ENCODE data around the gene CD209.

The CD209 gene

DNA sequence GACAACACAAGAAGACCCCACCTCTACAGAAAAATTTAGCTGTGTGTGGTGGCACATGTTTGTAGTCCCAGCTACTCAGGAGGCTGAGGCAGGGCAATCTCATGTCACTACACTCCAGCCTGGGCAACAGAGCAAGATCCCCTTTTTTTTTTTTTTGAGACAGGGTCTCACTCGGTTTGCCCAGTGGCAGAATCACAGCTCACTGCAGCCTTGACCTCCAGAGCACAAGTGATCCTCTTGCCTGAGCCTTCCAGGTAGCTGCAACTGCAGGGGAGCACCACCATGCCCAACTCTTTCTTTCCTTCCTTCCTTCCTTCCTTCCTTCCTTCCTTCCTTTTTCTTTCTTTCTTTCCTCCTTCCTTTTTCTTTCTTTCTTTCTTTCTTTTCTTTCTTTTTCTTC is 11.2 kb downstream of the CD209 start:
- DNase-seq, result no peak

DNA sequence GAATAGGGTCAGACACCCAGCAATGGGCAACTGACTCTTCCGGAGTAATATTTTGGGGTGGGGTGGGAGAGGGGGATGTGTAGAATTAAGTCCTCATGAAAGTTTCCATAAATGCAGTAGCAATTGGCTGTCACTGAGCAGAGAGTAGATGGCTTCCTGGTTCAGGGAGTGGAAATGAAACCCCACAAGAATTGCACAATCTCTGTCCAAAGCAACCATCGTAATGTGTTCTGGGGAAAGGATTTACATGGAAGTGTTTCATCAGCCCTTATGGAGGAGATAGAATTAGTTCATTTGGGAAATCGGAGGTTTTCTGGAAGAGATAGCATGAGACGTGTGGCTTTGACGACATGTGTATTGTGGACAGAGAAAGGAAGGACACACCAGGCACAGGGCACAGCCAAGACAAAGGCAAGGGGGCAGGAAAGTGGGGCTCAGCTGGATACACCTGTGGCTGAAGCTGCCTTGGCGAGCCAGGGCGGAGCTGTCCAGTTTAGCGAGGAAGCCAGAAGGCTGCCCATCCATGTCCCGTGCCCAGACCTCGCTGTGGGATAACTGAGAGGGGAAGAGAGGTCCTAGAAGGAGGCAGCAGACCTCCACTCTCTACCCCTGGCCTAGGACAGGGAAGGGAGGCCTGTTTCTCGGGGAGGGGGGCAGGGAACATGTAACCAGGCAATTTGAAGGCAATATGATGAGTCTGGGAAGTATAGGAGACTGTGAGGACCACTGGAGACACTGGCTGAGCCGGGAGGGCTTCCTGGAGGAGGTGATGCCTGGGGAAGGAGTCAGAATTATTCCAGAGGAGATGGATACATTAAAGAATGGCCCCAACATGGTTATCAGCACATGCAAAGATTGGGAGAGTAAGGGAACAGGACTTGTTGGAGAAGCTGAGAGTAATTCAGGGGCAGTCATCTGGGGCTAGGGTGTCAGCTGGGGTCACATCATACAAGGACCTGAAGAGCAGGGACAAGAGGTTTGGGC is 12.8 kb downstream of the CD209 start:
- no peak for DNase-seq

DNA sequence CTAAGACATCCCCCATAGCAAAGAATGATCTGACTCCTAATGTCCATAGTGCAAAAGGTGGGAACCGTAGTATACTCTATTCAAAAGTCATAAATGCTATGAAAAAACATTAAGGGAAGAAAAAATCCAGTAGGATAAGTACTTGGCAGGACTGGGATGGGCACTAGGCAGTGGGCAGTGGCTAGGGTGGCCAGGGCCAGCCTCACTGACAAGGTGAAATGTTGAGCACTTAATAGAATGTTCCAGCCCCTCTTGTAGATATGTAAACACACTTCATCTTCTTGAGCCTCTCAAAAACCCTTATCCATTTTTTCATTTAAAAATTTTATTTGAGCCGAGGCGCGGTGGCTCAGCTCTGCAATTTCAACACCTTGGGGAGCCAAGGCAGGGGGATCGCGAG is 14.0 kb downstream of the CD209 start:
- no peak for DNase-seq

DNA sequence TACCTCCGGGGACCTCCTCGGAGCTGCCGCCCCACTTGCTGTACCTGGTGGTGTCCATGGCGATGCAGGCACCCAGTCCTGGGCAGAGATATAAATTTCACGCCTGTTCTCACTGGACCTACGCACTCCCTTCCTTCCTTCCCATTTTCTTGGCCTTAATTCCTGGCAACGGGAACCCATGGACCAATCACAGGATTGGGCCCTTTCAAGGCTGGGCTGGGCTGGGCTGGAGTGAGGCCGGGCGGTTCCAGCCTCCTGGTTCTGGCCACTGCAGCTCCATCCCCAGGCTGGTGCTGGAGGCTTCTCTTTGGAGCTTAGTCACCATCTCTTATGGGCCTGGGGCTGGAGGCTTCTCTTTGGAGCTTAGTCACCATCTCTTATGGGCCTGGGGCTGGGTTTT is 15.3 kb downstream of the CD209 start, which contains the start of gene CLEC4G:
CLEC4G (minus strand) TSS at position 66 of the 400 bp plus-strand sequence; CDS start at position 58, 8 bp downstream.
- DNase-seq, result no peak

DNA sequence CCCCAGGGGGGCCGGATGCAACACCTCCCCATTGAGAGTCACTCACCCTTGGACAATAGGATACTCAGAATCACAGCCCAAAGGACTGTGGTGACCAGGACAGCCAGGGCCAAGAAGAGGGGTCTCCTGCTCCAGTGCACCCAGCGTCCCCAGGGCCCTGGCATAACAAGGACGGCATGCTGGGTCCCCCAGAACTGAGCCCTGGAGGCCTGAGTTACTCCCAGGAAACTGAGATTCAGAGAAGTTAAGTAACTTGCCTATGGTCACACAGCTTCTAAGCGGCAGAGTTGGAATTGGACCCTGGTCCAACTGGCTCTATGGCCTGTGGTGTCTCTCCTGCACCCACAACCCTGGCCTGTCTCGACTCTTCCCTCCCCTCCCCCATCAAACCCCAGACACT is 15.7 kb downstream of the CD209 start:
- DNase-seq, result no peak

DNA sequence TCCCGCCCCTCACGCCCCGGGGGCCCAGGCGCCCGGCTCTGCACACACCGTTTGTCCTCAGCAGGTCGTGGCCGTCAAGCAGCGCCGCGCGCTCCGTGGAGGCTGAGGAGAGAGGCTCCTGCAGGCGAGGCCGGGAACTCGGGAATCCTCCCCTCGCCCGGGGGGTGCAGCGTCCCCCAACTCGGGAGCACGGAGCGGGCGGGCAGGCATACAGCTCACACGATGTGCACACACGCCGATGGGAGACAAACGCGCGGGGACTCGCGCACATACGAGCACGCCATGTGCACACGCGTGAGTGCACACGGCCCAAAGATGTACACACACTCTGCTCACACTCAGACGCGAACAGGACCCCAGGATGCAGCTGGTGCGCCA is 16.1 kb downstream of the CD209 start:
- DNase-seq, result no peak

DNA sequence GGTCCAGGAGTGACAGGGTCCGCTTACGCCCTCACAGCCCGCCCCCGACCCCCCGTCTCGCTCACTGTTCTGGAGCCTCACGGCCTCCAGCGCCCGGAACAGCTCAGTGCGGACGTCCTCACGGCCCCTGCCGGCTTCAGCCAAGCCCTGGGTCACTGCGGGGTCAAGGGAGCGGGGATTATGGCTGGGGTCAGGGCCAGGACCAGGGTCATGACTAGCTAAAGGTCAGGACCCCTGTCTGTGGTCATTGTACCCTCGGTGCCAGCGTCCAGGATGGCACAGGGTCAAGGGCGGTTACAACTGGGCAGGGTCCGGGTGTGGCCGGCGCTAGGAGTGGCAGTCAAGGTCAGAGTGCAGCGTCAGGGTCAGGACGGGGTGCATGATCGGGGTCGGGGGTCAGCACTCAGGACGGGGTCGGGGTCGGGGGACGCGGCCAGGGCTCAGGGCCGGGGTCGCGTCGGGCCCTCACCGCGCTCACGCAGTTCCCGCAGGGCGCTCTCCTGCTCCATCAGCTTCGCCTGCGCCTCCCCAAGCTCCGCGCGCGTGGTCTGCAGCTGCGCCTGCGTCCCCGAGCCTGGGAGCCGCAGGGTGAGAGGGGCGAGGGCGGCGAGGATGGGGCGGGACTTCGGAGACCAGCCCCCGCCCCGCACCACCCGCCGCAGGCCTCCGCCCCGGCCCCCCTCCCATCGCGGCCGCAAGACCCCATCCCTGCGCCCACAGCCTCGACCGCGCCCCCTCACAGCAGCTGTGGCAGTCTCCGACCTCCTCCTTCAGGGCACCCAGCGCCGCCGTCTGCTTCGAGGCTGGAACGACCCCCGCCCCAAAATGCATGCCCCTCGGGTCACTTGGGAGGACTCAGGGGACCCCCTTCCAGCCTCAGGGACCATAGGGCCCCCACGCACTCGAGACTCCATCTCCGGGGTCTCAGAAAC is 16.8 kb downstream of the CD209 start:
- DNase-seq, result no peak

DNA sequence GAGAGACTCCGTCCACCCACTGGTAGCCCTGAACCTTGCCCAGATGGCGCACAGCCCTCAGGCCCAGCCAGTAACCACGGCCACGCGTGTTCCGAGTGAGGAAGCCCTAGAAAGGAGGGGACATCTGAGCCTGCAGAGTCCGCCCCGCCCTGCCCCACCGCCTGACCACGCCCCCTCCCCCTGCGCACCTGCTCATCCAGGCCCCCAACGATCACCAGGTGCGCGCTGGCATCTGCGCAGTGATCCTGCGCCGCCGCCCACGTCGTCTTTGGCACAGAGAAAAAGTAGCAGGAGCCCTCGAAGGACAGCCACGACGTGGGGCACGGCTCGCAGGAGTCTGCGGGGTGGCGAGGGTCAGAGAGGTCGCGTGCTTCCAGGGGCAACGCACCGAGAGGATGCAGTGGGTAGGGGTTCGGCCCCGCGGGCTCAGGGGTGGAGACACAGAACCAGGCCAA is 17.5 kb downstream of the CD209 start:
- no peak for DNase-seq

DNA sequence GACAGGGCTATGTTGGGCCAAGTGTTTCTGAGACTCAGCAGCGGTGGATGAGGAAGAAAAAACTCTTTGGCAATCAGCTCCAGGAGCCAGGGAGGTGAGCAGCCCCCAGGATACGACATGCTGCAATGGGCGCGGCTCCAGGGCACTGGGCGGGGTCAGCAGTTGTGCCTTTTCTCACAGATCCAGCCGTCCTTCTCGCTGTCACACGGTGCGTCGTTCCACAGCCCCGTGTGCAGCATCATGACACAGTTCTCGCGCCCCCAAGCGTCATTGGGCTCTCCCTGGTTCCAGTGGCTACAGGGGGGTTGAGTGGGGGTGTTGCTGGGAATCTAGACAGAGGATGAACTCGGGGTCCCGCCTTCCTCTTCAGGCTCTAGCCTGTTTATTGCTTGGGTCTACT is 18.1 kb downstream of the CD209 start:
- no peak for DNase-seq

DNA sequence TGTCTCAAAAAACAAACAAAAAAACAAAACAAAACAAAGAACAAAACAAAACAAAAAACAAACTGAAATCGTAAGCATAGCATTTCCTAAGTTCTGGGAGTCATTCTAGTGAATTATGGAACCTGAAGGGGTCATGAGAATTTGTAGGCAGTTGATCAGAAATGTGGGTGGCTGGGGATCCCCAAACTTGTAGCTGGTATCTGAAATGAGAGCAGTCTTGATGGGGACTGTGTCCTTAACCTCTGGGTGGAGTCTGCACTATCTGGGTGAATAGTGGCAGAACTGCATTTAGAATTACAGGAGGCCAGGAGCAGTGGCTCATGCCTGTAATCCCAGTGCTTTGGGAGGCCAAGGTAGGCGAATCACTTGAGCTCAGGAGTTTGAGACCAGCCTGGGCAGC is 21.5 kb downstream of the CD209 start:
- no peak for DNase-seq

DNA sequence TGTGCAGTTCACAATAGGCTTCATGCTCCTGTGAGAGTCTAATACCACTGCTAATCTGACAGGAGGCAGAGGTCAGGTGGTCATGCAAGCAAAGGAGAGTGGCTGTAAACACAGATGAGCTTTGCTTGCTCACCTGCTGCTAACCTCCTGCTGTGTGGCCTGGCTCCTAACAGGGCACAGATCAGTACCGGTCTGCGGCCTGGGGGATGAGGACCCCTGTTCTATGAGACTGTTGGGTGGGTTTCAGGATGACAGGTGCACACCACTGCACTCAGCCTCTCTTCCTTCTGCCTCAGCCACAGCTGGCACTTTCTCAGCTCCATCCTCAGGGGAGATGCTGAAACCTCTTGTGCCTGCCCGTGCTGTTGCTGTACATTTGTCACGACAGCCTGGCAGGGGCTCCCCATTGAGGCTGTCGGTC is 25.1 kb downstream of the CD209 start:
- no peak for DNase-seq

DNA sequence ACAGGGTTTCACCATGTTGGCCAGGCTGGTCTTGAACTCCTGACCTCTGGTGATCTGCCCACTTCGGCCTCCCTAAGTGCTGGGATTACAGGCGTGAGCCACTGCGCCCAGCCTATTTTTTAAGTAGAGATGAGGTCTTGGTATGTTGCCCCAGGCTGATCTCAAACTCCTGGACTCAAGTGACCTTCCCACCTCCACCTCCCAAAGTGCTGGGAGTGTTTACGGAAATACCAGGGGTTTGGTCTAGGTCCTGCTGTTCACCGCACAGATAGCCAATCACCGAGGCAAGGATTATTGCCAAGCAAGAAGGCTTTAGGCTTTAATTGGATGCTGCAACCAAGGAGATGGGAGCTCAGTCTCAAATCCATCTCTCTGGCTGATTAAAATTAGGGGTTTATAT is 27.0 kb downstream of the CD209 start:
- no peak for DNase-seq

DNA sequence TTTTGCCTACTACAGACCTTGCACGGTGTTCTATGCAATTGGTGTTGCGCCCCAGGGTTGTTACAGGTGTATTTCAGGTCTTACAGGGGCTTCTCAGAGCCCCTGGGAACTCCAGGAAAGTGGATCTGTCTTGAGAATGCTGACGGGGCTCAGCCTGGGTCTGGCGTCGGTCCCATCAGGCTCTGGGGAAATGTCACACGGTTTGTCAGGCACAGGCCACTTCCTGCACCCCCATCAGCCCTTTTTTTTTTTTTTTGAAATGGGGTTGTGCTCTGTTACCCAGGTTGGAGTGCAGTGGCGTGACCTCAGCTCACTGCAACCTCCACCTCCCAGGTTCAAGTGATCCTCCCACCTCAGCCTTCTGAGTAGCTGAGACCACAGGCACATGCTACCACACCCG is 28.7 kb downstream of the CD209 start:
- no peak for DNase-seq

DNA sequence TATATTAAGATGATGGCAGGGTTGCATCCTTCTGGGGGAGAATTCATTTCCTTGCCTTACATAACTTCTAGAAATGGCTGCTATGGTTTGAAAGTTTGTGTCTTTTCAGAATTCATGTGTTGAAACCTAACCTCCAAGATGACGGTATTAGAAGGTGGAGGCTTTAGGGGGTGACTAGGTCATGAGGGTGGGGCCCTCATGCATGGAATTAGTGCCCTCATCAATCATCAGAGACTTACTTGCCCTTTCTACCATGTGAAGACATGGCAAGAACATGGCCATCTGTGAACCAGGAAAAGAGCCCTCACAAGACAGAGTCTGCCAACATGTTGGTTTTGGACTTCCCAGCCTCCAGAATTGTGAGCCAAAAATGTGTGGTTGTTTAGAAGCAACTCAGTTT is 30.6 kb downstream of the CD209 start:
- no peak for DNase-seq

DNA sequence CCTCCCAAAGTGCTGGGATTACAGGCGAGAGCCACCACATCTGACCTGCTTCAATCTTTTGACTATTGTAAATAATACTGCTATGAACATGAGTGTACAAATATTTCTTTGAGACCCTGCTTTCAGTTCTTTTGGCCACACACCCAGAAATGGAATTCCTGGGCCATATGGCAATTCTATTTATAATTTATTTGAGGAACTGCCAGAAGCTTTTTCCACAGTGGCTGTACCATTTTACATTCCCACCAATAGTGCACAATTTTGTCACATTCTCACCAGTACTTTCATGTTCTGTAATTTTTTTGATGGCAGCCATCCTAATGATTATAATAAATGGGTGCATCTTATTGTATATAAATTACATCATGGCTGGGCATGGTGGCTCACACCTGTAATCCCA is 31.7 kb downstream of the CD209 start:
- no peak for DNase-seq

DNA sequence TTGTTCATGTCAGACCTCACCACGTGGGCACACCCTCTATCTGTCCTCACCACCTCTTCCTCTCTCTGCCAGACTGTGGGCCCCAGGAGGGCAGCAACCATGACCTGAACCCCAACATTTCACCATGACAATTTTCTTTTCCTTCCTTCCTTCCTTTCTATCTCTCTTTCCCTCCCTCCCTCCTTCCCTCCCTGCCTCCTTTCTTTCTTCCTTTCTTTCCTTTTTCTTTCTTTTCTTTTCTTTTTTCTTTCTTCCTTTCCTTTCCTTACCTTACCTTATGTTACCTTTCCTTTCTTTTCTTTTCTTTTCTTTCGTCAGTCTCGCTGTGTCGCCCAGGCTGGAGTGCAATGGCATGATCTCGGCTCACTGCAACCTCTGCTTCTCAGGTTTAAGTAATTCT is 36.7 kb downstream of the CD209 start:
- no peak for DNase-seq

DNA sequence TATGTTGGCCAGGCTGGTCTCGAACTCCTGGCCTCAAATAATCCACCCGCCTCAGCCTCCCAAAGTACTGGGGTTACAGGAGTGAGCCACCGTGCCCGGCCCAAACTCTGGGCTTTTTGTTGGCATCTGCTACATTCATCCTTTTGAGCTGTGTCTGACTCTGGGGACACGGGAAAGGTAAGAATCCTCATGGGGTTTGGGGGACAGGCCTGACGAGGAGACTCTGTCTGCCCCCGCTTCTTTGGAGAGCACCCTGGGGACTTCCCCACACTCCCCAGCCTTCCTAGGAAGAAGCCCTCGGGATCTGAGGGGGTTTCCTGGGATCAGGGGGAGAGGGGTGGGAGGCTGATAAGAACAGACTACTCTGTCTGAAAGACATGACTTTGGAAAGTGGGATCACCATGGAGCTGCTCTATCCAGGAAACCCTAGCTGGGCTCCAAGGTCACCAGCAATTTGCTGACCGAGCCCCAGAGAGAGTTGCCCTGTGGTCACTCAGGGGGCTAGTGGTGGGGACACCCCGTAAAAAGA is 37.3 kb downstream of the CD209 start:
- DNase-seq, result no peak

DNA sequence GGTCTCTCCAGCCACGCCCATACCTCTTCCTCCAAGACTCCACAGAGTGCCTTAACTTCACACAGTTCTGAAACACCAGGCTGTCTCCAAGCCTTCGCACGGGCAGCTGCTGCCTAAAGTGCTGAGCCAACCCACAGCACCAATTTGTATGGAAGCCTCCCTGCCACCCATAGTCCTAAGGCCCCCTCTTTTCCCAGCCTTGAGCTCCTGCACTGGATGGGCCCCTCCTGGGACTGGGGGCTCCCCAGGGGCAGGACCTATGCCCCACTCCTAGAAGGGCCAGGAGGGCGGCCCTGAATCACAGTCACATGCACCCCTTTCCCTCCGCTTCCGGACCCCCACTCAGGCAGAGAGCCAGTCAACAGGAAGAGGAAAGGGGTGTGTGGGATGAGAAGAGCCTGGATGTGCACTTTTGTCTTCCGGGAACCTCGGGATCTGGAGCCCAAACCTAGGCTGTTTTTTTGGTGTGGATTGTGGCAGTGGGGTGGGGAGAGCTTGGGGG is 40.3 kb downstream of the CD209 start:
- no peak for DNase-seq

DNA sequence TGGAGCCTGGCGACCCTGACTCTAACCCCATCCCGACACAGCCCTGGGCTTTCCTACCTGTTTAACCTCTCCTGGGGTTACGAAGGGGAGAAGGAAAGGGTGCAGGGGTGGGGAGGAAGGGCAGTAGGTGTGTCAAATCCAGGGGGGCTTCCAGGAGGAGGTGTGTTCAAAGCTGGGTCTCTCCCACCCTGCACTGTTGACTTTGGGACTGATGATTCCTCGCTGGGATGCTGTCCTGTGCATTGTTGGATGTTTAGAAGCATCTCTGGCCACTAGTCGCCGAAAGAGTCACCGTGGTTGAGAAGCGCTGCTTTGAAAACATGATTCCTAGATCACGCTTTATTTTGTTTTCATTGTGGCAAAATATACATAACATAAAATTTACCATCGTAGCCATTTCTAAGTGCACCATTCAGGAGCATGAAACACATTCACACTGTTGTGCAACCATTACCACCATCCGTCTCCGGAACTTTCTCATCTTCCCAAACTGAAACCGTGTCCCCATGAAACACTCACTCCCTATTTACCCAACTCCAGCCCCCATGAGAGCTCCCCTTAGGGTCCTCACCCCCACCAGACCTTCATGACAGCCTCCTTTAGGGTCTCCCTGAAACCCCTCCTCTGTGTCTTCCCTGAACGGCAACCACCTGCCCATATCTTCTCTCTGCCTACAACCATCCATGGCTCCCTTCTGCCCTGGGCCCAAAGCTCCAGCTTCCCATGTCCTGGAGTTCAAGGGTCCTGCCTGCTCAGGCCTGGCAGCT is 41.0 kb downstream of the CD209 start:
- no peak for DNase-seq

DNA sequence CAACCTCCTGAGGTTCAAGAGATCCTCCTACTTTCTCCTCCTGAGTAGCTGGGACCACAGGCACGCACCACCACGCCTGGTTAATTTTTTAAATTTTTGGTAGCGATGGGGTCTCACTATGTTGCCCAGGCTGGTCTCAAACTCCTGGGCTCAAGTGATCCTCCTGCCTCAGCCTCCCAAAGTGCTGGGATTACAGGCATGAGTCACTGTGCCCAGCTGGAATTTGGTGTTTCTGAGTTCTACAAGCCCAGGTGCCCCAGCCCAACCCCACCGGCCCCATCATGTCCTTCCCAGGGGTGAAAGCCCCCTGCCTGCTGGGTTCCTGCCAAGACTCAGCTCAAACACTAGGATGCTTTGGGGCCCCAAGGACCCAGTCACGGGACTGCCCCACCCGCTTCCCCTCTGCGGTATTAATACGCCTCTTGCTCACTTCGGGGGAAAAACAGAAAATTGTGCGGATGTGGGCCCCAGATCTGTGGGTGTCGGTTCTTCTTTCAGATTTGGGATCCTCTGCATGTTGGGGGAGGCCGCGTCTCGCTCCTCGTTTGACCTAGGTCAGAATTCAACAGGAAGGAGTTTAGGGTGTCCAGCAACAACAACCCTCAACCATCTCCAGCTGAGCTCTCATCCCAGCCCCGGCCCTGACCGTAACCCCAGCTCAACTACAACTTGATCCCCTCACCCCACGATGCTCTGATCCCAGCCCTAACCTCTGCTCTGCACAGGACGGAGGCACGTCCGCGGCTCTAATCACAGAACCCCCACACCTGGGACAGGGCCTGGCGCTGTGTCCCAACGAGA is 41.7 kb downstream of the CD209 start:
- DNase-seq, result no peak

DNA sequence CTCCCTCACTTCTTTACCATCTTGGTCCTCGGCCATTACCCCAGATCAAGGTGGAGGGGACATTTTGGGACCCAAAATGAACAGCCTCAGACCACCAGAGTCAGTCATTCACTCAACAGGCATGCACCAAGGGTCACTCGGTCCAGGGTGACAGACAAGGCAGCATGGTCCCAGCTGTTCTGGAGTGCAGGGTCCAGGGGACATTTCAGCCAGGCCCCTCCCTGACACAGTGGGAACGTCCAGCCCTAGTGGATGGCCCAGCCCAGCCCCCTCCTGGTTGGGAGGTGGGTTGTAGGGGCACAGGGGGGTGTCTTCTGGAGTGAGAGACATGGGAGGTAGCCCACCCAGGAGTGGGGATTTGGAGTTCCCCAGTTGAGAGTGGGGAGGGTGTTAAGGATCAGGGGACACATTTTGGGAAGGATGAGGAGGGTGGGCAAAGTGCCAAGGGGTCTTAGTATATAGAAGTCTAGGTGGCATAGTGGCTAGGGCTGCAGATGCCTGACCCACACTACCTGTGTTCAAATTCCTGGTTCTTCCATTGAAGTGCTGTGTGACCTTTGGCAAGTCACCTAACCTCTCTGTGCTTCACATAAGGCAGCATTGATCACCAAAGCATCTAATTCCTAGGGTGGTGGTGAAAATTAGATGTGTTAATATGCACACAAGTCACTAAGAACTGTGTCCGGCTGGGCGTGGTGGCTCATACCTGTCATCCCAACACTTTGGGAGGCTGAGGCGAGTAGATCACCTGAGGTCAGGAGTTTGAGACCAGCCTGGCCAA is 42.9 kb downstream of the CD209 start:
- DNase-seq, result no peak
